SKM-1 treated with dmso at 0.1 percent for 144 hours (cell line): ENCODE data around the gene TMC5.
"Not testable (repeated sequence)": the region's sequence is repeated elsewhere in the genome, so short reads cannot be mapped to it uniquely, and the experiment has no call there.

Experiments
- DNase-seq: peaks from one replicate; lab custom pipeline; 2025; ENCODE audit not compliant: unreplicated experiment; lab: John Stamatoyannopoulos, UW

The TMC5 gene

DNA sequence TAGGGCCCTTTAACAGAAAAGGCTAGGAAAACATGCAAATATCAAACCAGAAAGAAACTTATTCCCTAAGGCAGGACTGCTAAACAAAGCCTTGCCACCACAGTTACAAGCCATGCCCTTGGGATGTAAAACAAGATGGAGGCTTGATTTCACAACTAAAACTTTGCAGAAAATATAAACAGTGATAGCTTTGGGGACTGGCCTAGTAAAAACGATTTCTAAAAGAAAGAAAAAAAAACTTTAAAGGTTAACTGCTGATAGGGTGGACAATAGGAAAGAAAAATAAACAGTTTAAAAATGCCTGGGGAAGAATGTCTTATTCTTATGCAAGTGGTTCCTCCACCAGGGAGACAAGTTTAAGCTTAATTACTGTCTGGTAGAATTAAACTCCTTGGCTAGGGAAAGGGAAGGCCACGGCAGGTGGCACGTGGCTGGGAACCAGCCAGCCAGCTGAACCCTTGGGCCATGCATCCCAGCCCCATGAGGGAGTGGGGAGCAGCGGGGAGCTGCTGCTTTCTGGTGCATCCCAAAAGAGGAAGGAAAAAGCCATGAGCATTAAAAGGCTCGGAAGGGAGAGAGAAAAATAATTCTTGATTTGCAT lies 10.7 kb upstream of the TMC5 start:
- no peak for DNase-seq

- DNase-seq: no peak
Measured at GRCh38 chr16:19410435-19411171, 7.1 kb upstream of the TMC5 start.

- no peak for DNase-seq
Measured at GRCh38 chr16:19411298-19411697, 6.4 kb upstream of the TMC5 start.

DNA sequence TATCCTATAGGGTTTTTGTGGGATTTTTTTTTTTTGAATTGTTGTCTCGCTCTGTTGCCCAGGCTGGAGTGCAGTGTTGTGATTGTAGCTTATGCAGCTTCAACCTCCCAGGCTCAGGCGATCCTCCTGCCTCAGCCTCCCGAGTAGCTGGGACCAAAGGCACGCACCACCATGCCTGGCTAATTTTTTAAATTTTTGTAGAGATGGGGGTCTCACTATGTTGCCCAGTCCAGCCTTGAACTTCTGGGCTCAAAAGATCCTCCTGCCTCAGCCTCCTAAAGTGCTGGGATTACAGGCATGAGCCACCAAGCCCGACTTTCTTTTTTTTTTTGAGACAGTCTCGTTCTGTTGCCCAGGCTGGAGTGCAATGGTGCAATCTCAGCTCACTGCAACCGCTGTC lies 5.6 kb upstream of the TMC5 start:
- DNase-seq: not testable (repeated sequence)

DNA sequence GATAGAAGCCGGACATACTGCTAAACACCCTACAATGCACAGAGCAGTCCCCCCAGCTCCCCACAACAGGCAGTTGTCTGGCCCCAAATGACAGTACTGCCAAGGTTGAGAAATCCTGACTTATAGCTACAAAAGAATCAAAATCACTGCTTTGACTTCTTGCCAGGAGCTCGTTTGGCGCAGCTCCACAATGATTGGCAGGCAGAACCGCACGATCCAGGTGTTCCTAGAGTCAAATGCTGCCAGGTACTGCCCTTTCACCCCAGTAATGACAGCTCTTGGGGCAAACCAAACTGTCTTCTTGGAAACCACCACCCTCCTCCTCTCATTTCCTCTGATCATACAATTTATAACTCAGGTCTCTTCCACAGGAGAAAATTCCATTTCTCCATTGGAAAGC lies 2.2 kb upstream of the TMC5 start:
- DNase-seq: no peak

DNA sequence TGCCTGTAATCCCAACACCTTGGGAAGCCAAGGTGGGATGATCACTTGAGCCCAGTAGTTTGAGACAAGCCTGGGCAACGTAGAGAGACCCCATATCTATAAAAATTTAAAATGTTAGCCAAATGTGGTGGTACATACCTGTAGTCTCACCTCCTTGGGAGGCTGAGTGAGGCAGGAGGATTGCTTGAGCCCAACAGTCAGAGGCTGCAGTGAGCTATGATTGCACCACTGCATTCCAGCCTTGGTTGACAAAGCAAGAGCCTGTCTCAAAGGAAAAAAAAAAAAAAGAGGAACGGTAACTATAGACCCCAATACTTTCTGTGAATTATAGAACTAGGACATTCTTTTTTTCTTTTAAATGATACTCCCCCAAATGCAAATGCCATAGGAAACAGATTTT lies 1.8 kb upstream of the TMC5 start:
- no peak for DNase-seq

- DNase-seq: no peak
Measured at GRCh38 chr16:19418200-19418599, 517 bp downstream of the TMC5 start.

DNA sequence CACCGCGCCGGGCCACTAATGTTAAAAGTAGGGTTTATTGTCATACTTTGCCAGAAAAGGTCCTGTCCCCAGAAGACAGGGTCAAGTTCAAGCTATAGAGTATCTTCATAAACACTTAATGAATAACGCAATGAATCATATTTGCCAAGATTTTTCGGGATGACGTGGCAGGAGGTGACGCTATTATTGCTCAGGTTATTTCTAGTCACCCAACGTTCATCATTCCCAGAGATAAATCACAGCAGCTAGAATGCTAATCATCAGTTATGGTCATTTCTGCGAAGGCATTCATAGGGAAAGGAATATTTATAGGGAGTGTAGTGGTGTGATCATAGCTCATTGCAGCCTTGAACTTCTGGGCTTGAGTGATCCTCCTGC lies 2.0 kb downstream of the TMC5 start:
- DNase-seq: no peak

DNA sequence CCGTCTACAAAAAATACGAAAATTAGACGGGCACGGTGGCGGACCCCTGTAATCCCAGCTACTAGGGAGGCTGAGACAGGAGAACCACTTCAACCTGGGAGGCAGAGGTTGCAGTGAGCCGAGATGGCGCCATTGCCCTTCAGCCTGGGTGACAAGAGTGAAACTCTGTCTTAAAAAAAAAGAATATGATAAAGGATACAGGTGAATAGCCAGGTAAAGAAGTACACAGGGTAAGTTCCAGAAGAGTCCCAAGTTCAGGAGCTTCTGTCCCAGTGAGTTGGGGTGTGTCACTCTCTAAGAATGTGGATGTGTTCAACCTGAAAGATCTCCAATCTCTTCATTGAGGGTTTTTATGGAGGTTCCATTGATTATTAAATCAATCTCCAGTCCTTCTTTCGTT lies 6.8 kb downstream of the TMC5 start:
- no peak for DNase-seq

DNA sequence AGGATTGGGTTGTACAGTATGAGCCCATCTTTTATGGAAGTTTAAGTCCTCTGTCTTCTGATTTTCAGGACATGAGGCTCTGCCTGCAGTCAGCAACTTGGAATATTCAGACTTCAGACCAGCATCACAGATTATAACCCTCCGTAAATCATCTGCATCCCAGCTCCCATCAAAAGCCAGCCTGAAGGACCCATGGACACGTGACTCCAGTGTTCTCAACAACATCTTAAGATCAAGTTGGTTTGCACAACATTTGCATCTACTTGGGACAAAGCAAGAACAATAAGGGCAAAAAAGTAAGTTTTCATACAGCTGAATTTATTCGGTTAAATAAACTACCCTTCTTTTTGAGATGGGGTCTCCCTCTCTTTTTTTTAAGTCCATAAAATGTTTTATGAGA lies 12.7 kb downstream of the TMC5 start:
- no peak for DNase-seq

DNA sequence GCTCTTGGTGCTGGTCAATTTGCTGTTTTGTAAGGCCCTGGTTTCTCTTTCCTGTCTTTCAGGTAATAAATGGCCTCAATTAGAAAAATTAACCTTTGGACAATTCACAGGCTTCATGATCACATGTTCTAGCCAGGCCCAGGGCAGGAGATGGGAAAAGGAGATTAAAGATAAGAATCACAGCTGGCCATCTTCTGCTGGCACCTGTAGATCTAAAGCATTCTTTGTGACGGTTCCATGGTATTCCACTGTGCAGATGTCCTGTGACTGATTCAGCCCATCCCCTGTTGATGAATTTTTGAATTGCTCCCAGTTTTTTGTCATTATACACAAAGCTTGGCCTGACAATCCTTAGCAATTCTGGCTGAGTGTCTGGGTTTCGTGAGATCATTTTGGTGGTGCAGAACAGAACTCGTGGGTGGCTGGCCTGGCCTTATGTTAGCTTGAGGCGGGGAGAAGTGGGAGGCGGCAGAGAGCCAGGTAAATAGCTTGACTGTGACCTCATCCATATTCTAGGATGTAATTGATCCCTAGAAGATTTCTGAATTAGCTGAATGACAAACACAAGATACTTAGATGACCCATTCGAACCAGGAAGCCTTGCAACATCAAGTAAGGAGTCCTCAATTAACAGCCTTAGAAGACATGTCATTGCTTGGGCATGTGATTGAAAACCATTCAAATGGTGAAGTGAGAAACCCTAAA lies 14.1 kb downstream of the TMC5 start:
- no peak for DNase-seq

DNA sequence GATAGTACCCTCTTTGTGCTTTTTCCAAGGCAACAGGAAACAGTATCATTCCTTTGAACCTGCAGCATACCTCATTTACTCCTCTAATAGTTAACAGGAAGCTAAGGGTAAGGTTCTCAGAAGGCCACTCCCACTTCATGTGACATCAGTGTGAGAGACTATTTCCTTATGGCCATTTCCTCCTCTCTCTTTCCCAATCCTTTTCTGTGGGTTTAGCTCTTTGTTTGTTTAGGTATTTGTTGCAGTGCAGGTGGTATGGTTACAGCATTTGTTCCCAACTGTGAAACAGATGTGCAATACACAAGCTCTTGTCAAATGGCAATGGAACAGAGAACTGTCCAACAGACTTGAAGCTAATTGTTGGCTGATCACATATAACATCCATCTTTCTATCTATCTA lies 14.7 kb downstream of the TMC5 start:
- peak; percentile 10 for DNase-seq

DNA sequence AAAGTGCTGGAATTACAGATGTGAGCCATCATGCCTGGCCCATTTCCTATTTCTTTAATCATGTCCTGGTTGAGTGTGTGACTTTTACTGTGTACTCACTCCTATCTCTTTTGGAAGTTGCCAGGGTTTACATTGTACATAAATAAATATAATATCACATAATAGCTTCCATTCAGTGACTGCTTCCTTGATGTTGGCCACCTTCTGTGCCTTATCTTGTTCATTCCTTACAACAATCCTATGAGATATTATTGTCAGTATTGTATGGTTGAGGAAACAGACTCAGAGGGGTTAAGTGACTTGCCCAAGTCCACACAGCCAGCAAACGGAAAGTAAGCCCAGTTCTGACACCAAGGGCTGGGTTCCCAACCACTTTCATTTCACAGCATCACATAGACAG lies 16.9 kb downstream of the TMC5 start:
- no peak for DNase-seq

DNA sequence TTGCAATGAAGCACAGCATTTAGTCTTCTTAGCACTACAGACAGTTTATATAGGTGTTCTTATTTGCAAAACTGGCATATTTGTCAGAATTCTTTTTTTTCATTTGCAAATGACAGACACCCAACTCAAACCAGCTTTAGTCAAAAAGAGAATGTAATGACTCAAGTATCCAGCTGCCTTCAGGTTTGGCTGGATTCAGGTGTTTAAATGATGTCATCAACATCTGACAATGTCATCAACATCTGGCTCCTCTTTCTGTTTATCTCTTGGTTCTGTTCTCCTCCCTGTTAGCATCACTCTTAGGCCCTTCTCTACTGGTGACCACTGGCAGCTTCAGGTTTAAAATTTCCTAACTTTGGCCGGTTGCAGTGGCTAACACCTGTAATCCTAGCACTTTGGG lies 18.9 kb downstream of the TMC5 start:
- no peak for DNase-seq

DNA sequence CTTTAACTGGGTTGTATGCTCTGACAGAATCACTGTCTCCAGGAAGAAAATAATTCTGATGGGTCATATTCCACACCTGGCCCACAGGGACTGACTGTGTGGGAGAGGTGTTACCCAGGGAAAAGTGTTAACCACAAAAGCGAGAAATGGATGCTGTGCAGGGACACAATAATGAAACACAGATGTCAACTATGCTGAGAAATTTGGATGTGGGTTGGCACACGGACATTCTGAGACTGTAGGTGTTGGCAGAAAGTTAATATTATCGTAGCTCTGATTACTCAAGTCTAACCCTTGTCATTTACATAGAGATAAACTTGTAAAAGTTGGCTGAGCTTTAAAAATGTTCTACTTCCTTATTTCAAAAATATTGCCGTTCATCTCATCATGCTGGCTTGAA lies 19.6 kb downstream of the TMC5 start:
- DNase-seq: no peak

DNA sequence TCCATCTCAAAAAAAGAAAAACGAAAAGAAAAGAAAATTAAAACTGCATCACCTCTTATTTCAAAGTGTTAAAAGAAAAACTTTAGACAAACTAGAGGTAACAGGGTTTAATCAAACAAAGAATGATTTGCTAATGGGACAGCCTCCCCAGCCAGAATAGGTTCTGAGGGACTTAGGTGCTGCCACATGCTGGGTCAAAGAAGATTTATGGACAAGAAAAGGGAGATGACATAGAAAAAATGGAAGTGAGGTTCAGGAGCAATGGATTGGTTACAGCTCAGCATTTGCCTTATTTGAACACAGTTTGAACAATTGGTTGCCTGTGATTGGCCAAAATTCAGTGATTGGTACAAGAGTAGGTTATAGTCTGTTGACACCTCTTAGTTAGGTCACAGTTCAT lies 21.1 kb downstream of the TMC5 start:
- DNase-seq: no peak

- no peak for DNase-seq
Measured at GRCh38 chr16:19439483-19439882, 21.8 kb downstream of the TMC5 start.

DNA sequence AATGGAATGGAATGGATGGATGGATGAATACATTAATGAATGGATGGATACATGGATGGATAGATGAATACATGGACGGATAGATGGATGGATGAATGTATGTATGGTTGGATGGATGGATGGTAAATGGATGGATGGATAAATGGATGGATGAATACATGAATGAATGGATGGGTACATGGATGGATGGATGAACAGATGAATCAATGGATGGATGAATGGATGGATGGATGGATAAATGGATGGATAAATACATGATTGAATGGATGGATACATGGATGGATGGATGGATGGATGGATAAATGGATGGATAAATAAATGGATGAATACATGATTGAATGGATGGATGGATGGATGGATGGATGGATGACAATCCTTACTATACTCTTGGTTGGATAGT lies 26.0 kb downstream of the TMC5 start:
- DNase-seq: no peak

- DNase-seq: no peak
Measured at GRCh38 chr16:19446300-19446846, 28.7 kb downstream of the TMC5 start.

DNA sequence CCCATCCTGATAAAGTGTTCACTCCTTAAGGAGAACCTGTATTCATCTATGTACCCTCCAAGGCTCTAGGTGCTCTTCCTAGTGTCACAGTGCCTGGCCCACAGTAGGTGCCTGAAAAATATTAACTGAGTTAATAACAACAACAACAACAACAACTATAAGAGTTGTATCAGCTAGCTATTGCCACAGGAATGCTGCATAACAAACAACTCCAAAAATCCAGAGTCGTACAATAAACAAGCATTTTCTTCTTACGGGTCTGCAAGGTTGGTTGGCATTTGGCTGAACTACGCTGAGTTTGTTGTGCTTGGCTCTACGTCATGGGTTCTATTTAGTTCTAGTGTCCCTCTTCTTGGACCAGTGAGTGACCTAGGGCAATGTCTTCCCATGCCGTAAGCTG lies 29.2 kb downstream of the TMC5 start:
- DNase-seq: no peak

DNA sequence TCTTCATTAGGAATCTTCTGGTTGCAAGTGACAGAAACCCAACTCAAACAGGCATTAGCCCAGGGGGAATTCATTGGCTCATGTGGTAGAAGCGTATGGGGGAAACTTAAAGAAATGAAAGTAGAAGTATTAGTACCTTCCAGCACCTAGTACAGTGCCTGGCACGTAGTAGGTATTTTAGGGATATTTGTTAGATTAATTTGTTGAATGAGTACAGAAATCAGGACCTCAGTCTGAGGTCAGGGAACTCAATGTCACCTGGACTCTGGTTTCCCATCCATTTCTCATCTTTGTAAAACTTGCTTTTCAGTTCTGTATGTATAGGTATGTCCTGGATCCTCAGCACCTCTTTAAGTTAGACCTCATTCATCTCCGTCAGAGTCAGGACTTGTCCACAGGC lies 32.5 kb downstream of the TMC5 start:
- DNase-seq: no peak

DNA sequence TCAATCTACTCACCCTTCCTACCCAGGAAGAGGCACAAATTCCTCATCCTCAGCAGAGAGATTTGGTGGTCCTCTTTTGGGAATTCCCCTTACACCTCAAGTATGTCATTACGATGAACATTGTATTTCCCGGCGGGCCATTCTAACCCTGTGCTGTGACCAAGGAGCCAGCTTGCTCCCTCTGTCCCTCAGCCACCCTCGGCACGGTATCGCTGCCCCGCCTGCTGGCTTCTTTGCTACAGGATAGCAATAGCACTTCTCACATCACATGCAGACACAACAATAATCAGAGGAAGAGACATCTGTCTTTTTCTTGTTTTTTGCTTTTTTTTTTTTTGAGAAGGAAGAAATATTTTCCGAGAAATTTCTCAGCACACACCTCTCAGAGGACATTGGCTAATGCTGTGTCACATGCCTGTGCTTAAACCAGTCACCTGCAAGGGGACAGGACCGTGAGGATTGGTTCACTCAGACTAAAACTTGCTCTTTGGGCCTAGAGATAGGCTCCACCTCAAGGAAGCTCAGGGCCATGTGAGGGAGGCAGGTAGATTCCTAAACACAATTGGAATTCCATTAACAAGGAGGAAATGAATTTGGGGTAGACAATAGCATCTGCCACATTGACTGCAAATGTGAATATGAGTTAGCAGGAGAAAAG lies 41.2 kb downstream of the TMC5 start:
- DNase-seq: no peak
